SK-N-SH treated with all-trans-retinoic acid at 6 μM for 48 hours (cell line): ENCODE data around the gene PIF1.

Experiments used
- ARNTL ChIP-seq: fragments of 450-650 bp; formaldehyde crosslinking; IDR thresholded peaks from 2 replicates; pipeline ENCODE4 v1.5.0; 2020; ENCODE audit warnings: low read depth, mild to moderate bottlenecking, moderate library complexity, borderline replicate concordance
- ISL1 ChIP-seq: fragments of 250-450 bp; sonication (Bioruptor Pico); IDR thresholded peaks from 2 replicates; pipeline ENCODE4 v2.1.2; 2022; ENCODE audit warnings: mild to moderate bottlenecking, moderate library complexity
- OSR1 ChIP-seq: fragments of 250-450 bp; sonication (Bioruptor Pico); IDR thresholded peaks from 2 replicates; pipeline ENCODE4 v1.8.0; 2022; ENCODE audit warnings: moderate library complexity, mild to moderate bottlenecking, inconsistent platforms
- PATZ1 ChIP-seq: fragments of 250-450 bp; sonication (Bioruptor Pico); IDR thresholded peaks from 2 replicates; pipeline ENCODE4 v1.8.0; 2020; ENCODE audit warnings: mild to moderate bottlenecking, moderate library complexity, borderline replicate concordance
- POU6F1 ChIP-seq: fragments of 250-450 bp; sonication (Bioruptor Pico); IDR thresholded peaks from 2 replicates; pipeline ENCODE4 v1.8.0; 2021; ENCODE audit warnings: low read depth, mild to moderate bottlenecking, moderate library complexity, borderline replicate concordance
- TCF4 ChIP-seq: fragments of 250-450 bp; sonication (Bioruptor Pico); IDR thresholded peaks from 2 replicates; pipeline ENCODE4 v1.8.0; 2021; ENCODE audit warnings: mild to moderate bottlenecking, moderate library complexity, borderline replicate concordance
- TSHZ2 ChIP-seq: fragments of 250-450 bp; sonication (Bioruptor Pico); IDR thresholded peaks from 2 replicates; pipeline ENCODE4 v1.5.0; 2020; ENCODE audit warnings: mild to moderate bottlenecking, moderate library complexity
- ZFP30 ChIP-seq: fragments of 450-650 bp; formaldehyde crosslinking; IDR thresholded peaks from 2 replicates; pipeline ENCODE4 v1.5.0; 2022; ENCODE audit warnings: mild to moderate bottlenecking, moderate library complexity
- ZNF565 ChIP-seq: fragments of 450-650 bp; formaldehyde crosslinking; conservative IDR thresholded peaks from 2 replicates; pipeline ENCODE4 v1.5.0; 2020; ENCODE audit warnings: low read depth, mild to moderate bottlenecking, moderate library complexity

- TF ChIP-seq TSHZ2 (CRISPR knock-in tag) (no peak), POU6F1 (CRISPR knock-in tag) (no peak), ARNTL (CRISPR knock-in tag) (no peak), OSR1 (CRISPR knock-in tag) (no peak), ZFP30 (CRISPR knock-in tag) (no peak), TCF4 (no peak), PATZ1 (no peak), ISL1 (CRISPR knock-in tag) (no peak), ZNF565 (CRISPR knock-in tag) (no peak)
These were observed 21.6 kb upstream of the PIF1 start for GRCh38 chr15:64847016-64847415.
